ENCODE results near the gene KHK.

KHK gene

GRCh38 chr2:27088634-27089033, 2.1 kb downstream of the KHK start:
- no peak overlapping the region for H3K9ac ChIP-seq
- H3K4me2 ChIP-seq, result peak overlapping the region in 5 of 11 experiments; percentile 11 to 99 (median 88); a peak in 4 of 22 replicates
- TF ChIP-seq Cebpa-rat (IDR thresholded peaks at IDR 0.05), result no peak
- H3K36me3 ChIP-seq, result peaks cover 5 to 19% (median 12%) of the 10 kb centered on the region in 11 experiments; a peak in 17 of 22 replicates
- peaks cover 30 to 76% (median 60%) of the 10 kb centered on the region in 10 experiments for H3K4me1 ChIP-seq
- H3K9me3 ChIP-seq (replicated peaks in 1 of 11), result no peaks in the 10 kb centered on the region
- H3K27ac ChIP-seq, result no peak overlapping the region
- no peak overlapping the region for H3K4me3 ChIP-seq
- no peaks in the 10 kb centered on the region for H3K27me3 ChIP-seq
- H4K20me1 ChIP-seq, result peaks cover 0 to 34% (median 16%) of the 10 kb centered on the region in 11 experiments; a peak in 12 of 22 replicates

DNA sequence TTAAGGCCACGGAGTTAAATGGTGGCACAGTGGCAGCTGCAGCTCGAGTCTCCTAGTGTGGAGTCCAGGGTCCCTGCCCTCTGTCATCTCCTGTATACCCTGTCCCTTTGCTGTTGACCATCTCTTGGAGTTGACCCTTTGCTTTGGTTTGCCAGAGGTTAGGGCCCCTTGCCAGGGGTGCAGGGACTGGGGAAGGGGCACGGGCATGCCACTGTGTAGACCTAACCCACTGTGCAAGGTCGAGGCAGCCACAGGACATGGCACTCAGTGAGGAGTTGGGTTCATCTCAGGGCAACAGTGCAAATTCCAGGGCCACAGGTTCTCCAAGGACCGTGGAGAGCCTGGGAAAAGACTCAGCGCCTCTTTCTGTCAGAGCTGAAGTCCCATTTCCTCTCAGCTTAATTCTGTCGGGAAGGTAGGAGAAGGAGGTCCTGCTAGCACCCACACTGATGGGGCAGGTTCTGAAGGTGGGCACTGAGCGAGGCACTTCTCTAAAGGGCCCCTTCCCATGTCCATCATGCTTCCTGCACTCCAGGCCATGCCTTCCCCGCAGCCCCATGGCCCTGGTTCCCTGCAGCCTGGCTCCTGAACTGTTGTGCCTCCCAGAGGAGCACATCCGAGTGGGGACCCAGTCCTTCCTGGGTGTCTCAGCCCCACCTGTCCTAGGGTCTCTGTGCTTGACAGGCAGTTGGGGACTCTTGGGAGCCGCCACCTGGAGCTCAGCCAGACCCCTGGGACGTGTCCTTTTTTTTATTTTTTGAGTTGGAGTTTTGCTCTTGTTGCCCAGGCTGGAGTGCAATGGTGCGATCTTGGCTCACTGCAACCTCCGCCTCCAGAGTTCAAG, 2.8 kb downstream of the KHK start:
- no peak overlapping the region for H3K4me3 ChIP-seq
- no peaks in the 10 kb centered on the region for H3K27me3 ChIP-seq

DNA sequence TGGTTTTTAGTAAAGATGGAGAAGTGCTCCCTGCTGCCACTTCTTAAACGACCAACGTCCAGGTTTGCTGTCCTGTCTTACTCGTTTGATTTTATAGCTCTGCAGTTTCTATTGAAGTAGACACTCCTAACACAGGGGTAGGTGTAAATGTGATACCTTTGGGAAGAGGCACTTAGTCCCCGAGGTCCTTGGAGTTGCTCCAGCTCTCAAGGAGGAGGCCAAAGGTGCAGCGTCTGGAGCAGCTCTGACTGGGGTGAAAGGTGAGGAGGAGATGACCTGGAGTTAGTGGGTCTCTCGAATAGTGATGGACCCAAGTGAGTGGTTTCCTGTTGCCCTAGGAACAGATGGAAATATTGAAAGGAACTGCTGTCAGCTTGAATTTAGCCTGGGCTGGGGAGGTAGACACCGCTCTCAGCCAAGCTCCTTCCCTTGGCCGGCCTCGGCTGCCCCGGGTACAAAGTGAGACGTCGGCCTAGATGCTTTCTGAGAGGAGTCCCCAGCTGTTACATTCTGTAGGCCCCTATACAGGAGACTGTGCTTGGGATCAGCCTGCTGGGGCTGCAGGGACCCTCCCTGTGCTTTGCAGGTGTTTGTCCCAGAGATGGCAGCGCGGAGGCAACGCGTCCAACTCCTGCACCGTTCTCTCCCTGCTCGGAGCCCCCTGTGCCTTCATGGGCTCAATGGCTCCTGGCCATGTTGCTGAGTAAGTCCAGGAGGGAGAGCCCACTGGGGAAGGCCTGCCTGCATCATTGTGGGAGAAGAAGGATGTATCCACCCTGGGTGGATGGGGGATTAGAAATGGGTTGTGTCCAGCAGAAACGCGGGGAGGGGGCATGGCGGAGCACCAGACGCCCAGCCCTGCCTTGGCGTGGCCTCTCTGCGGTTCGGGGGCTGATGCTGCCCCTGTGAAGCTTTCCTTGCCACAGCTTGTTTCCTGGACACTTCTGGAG, 5.4 kb downstream of the KHK start:
- Histone ChIP-seq H3K9ac (no peak overlapping the region), H3K27me3 (no peaks in the 10 kb centered on the region), H3K4me3 (no peak overlapping the region), H3K9me3 (replicated peaks in 1 of 11) (no peaks in the 10 kb centered on the region), H3K27ac (no peak overlapping the region), H3K4me1 (peaks cover 16 to 57% (median 42%) of the 10 kb centered on the region in 10 experiments), H3K4me2 (no peak overlapping the region), H3K36me3 (no peaks in the 10 kb centered on the region), H4K20me1 (peaks cover 0 to 5% (median 0%) of the 10 kb centered on the region in 11 experiments; a peak in 3 of 22 replicates)
- no peak for TF ChIP-seq Cebpa-rat (IDR thresholded peaks at IDR 0.05)

More for the DNA sequence above, 2.8 kb downstream of the KHK start:
- Histone ChIP-seq H3K9me3 (replicated peaks in 1 of 11) (no peaks in the 10 kb centered on the region), H3K4me2 (peak overlapping the region in 8 of 11 experiments; percentile 34 to 99 (median 40); a peak in 13 of 22 replicates), H3K9ac (no peak overlapping the region), H3K27ac (no peak overlapping the region), H3K36me3 (peaks cover 0 to 12% (median 6%) of the 10 kb centered on the region in 11 experiments; a peak in 13 of 22 replicates), H4K20me1 (peaks cover 0 to 27% (median 9%) of the 10 kb centered on the region in 11 experiments; a peak in 11 of 22 replicates), H3K4me1 (peaks cover 23 to 69% (median 53%) of the 10 kb centered on the region in 10 experiments)
- TF ChIP-seq Cebpa-rat (IDR thresholded peaks at IDR 0.05), result no peak

DNA sequence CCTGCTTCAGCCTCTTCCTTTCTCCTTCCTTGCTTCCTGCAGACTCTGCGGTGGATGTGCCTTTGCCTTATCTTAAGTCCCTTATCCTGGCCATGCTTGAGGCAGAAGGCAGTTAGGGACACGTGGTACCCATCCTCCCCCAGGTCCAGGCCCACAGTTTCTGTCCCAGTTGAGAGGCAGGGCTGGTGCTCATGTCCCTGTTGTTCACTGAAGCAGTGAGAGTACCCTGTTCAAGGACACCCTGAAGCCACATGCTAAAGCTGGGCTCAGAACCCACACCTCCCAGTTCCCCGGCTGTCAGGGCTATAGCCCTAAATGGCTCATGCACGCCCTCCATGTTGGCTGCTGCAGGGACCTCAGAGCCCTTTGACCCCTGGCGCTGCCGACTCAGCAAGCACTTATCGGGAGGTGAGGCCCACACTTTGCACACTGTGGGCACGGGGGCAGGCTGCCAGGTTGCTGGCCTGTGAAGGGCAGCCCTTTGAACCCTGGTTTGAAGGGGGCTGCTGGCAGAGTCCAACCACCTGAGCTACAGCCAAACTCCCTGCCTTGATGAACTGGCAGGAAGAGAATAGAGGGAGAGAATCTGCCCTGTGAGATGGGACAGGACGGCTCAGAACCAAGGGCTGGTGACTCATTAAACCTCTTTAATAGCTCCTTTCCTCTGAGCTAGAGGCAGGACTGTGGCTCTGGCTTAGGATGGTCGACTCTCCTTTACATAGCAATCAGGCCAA, 6.3 kb downstream of the KHK start:
- TF ChIP-seq Cebpa-rat (IDR thresholded peaks at IDR 0.05), result no peak
- no peak overlapping the region for H3K27ac ChIP-seq
- H4K20me1 ChIP-seq, result no peaks in the 10 kb centered on the region
- no peak overlapping the region for H3K9ac ChIP-seq
- no peaks in the 10 kb centered on the region for H3K9me3 ChIP-seq (replicated peaks in 1 of 11)
- peaks cover 18 to 49% (median 35%) of the 10 kb centered on the region in 10 experiments for H3K4me1 ChIP-seq
- no peak overlapping the region for H3K4me3 ChIP-seq
- H3K36me3 ChIP-seq, result no peaks in the 10 kb centered on the region
- H3K27me3 ChIP-seq, result no peaks in the 10 kb centered on the region
- no peak overlapping the region for H3K4me2 ChIP-seq

GRCh38 chr2:27093430-27094352, 7.1 kb downstream of the KHK start:
- Histone ChIP-seq H3K9ac (no peak overlapping the region), H3K9me3 (replicated peaks in 1 of 11) (no peaks in the 10 kb centered on the region), H3K27ac (no peak overlapping the region), H3K4me2 (no peak overlapping the region), H4K20me1 (no peaks in the 10 kb centered on the region), H3K4me3 (no peak overlapping the region), H3K4me1 (peaks cover 18 to 43% (median 31%) of the 10 kb centered on the region in 10 experiments), H3K36me3 (no peaks in the 10 kb centered on the region), H3K27me3 (no peaks in the 10 kb centered on the region)
- no peak for TF ChIP-seq Cebpa-rat (IDR thresholded peaks at IDR 0.05)

GRCh38 chr2:27094353-27094984, 7.9 kb downstream of the KHK start:
- H3K4me2 ChIP-seq, result no peak overlapping the region
- TF ChIP-seq Cebpa-rat (IDR thresholded peaks at IDR 0.05), result no peak
- no peaks in the 10 kb centered on the region for H3K9me3 ChIP-seq (replicated peaks in 1 of 11)
- peaks cover 18 to 43% (median 30%) of the 10 kb centered on the region in 10 experiments for H3K4me1 ChIP-seq
- no peak overlapping the region for H3K9ac ChIP-seq
- no peaks in the 10 kb centered on the region for H3K27me3 ChIP-seq
- H3K4me3 ChIP-seq, result no peak overlapping the region
- no peaks in the 10 kb centered on the region for H3K36me3 ChIP-seq
- H3K27ac ChIP-seq, result no peak overlapping the region
- no peaks in the 10 kb centered on the region for H4K20me1 ChIP-seq

GRCh38 chr2:27095427-27095744, 8.8 kb downstream of the KHK start:
- no peaks in the 10 kb centered on the region for H3K9me3 ChIP-seq (replicated peaks in 1 of 11)
- H3K27me3 ChIP-seq, result no peaks in the 10 kb centered on the region
- H3K36me3 ChIP-seq, result no peaks in the 10 kb centered on the region
- H3K4me3 ChIP-seq, result no peak overlapping the region
- no peak overlapping the region for H3K9ac ChIP-seq
- H3K4me1 ChIP-seq, result peaks cover 18 to 34% (median 21%) of the 10 kb centered on the region in 10 experiments
- no peak for TF ChIP-seq Cebpa-rat (IDR thresholded peaks at IDR 0.05)
- peak overlapping the region in 4 of 11 experiments; percentile 44 to 72 (median 66); a peak in 1 of 22 replicates for H3K4me2 ChIP-seq
- H3K27ac ChIP-seq, result no peak overlapping the region
- H4K20me1 ChIP-seq, result no peaks in the 10 kb centered on the region
